ENCODE measurements around the gene TFEC.
A peak's percentile ranks its signal among the peaks of the same experiment; 100 is the strongest.

Gene TFEC

DNA sequence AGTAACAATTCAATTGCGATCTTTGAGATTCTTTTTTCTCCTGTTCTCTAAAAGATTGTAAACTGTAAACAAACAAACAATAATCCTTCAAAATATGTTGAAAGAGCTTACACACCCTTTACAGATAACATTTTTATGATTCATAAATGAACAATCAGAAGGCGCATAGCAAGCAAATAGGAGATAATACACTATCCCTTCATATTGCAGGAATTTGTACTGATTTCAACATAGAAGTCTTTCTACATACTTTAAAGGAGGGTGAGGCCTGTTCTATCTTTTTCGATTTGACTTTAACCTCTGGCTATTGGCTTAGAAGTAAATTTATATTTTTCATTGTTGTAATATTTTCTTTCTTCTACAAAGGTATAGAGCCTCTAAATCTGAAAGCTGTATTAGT, 57.2 kb downstream of the TFEC start:
- no peak overlapping the region for H3K4me3 ChIP-seq (ENCODE audit: low read depth, low read length)
- peak; percentile 36 for DNase-seq (ENCODE audit: low read depth)
- TF ChIP-seq, protein P1, sequence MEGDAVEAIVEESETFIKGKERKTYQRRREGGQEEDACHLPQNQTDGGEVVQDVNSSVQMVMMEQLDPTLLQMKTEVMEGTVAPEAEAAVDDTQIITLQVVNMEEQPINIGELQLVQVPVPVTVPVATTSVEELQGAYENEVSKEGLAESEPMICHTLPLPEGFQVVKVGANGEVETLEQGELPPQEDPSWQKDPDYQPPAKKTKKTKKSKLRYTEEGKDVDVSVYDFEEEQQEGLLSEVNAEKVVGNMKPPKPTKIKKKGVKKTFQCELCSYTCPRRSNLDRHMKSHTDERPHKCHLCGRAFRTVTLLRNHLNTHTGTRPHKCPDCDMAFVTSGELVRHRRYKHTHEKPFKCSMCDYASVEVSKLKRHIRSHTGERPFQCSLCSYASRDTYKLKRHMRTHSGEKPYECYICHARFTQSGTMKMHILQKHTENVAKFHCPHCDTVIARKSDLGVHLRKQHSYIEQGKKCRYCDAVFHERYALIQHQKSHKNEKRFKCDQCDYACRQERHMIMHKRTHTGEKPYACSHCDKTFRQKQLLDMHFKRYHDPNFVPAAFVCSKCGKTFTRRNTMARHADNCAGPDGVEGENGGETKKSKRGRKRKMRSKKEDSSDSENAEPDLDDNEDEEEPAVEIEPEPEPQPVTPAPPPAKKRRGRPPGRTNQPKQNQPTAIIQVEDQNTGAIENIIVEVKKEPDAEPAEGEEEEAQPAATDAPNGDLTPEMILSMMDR (conservative IDR thresholded peaks at IDR 0.05; ENCODE audit: low read depth, low read length): no peak

DNA sequence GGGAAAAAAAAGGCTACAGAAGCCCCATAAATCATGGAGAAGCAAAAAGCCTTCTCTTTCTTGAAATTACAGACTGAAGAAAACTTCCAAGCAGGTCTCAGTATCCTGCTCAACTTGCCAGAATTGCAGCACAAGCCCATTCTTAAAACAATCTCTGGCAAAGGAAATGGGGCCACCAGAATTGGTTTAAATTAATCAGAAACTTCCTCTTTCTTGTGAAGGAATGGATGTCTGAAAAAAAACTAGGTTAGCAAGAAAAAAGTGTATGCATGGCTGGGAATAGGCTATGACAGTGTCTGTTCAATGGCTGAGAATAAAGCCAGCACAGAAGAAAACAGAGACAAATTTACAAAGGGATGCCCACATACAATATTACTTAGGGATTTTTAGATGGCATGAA, 59.1 kb downstream of the TFEC start:
- no peak for DNase-seq (ENCODE audit: low read depth)
- H3K4me3 ChIP-seq (ENCODE audit: low read depth, low read length): no peak overlapping the region
- TF ChIP-seq, protein P1 (conservative IDR thresholded peaks at IDR 0.05; ENCODE audit: low read depth, low read length): no peak

DNA sequence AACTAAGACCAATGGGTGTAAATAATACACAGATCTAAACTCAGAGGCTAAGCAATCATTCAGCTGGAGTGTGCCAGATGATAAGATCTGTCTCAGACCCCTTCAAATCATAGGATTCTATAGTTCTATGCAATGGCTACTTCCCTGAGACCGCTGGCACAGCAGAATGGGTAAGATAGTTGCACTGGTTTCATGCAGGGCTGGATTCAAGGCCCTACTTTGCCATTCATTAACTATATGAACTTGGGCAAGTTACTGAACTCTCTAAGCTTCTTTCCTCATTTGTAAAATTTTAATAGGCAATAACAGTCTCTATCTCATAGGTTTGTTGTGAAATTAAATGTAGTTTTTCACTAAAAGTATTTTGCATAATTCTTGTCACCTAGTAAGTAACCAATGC, 62.0 kb downstream of the TFEC start:
- DNase-seq (ENCODE audit: low read depth): no peak
- TF ChIP-seq, protein P1 (conservative IDR thresholded peaks at IDR 0.05; ENCODE audit: low read depth, low read length): no peak
- no peak overlapping the region for H3K4me3 ChIP-seq (ENCODE audit: low read depth, low read length)

- no peak overlapping the region for H3K4me3 ChIP-seq (ENCODE audit: low read depth, low read length)
- TF ChIP-seq, protein P1 (conservative IDR thresholded peaks at IDR 0.05; ENCODE audit: low read depth, low read length): no peak
- no peak for DNase-seq (ENCODE audit: low read depth)
Observed at GRCh38 chr7:115968171-115968570, 62.4 kb downstream of the TFEC start.

- DNase-seq (ENCODE audit: low read depth): no peak
- TF ChIP-seq, protein P1 (conservative IDR thresholded peaks at IDR 0.05; ENCODE audit: low read depth, low read length): no peak
- no peak overlapping the region for H3K4me3 ChIP-seq (ENCODE audit: low read depth, low read length)
Observed at GRCh38 chr7:115965796-115966475, 64.6 kb downstream of the TFEC start.

- TF ChIP-seq, protein P1 (conservative IDR thresholded peaks at IDR 0.05; ENCODE audit: low read depth, low read length): no peak
- H3K4me3 ChIP-seq (ENCODE audit: low read depth, low read length): no peak overlapping the region
- no peak for DNase-seq (ENCODE audit: low read depth)
Observed at GRCh38 chr7:115965236-115965635, 65.3 kb downstream of the TFEC start.

GRCh38 chr7:115964799-115965198, 65.8 kb downstream of the TFEC start:
- no peak overlapping the region for H3K4me3 ChIP-seq (ENCODE audit: low read depth, low read length)
- TF ChIP-seq, protein P1 (conservative IDR thresholded peaks at IDR 0.05; ENCODE audit: low read depth, low read length): no peak
- no peak for DNase-seq (ENCODE audit: low read depth)

Data from choroid plexus epithelial cell (primary cell).